HUDEP-2 (cell line): Measurements from ENCODE around the gene AS3MT.
"Not testable (repeated sequence)": the region's sequence is repeated elsewhere in the genome, so short reads cannot be mapped to it uniquely, and the experiment has no call there.

Experiments used
- DNase-seq, 76 experiments: peaks; one replicate each; lab custom pipeline; 2025; ENCODE audit not compliant: unreplicated experiment in 76 of 76; lab: John Stamatoyannopoulos, UW

Gene AS3MT

GRCh38 chr10:102917962-102918816 lies 48.9 kb downstream of the AS3MT start, which contains the start of gene CNNM2:
Gene CNNM2 (plus strand): TSS chr10:102918294. CDS start chr10:102918481, 187 bp downstream.
- peak in 75 of 76 experiments; percentile 91 to 100 (median 99) for DNase-seq

GRCh38 chr10:102918817-102919245 lies 49.6 kb downstream of the AS3MT start:
- DNase-seq, result peak in 18 of 76 experiments; percentile 3 to 55 (median 34)

- DNase-seq, result peak in 2 of 76 experiments; percentile 22 to 23
Measured at GRCh38 chr10:102919246-102919959, 50.1 kb downstream of the AS3MT start.

GRCh38 chr10:102919992-102920739 lies 50.9 kb downstream of the AS3MT start:
- DNase-seq, result peak in 1 of 76 experiments; percentile 14

- DNase-seq, result no peak
Measured at GRCh38 chr10:102923601-102924000, 54.3 kb downstream of the AS3MT start.

- no peak for DNase-seq
Measured at GRCh38 chr10:102926842-102927241, 57.6 kb downstream of the AS3MT start.

GRCh38 chr10:102927311-102928010 lies 58.2 kb downstream of the AS3MT start:
- DNase-seq, result peak in 37 of 76 experiments; percentile 5 to 72 (median 35)

GRCh38 chr10:102928442-102928841 lies 59.2 kb downstream of the AS3MT start:
- not testable (repeated sequence) for DNase-seq

- no peak for DNase-seq
Measured at GRCh38 chr10:102930720-102931119, 61.5 kb downstream of the AS3MT start.

- DNase-seq, result no peak
Measured at GRCh38 chr10:102931643-102932042, 62.4 kb downstream of the AS3MT start.

- no peak for DNase-seq
Measured at GRCh38 chr10:102935505-102935904, 66.2 kb downstream of the AS3MT start.

GRCh38 chr10:102935939-102936605 lies 66.8 kb downstream of the AS3MT start:
- peak in 8 of 76 experiments; percentile 8 to 34 (median 16) for DNase-seq

GRCh38 chr10:102941401-102941800 lies 72.1 kb downstream of the AS3MT start:
- DNase-seq, result no peak

GRCh38 chr10:102945449-102945848 lies 76.2 kb downstream of the AS3MT start:
- DNase-seq, result no peak

GRCh38 chr10:102945962-102946361 lies 76.7 kb downstream of the AS3MT start:
- DNase-seq, result no peak

GRCh38 chr10:102946992-102947391 lies 77.7 kb downstream of the AS3MT start:
- DNase-seq, result no peak

- peak in 53 of 76 experiments; percentile 8 to 85 (median 50) for DNase-seq
Measured at GRCh38 chr10:102948176-102948575, 78.9 kb downstream of the AS3MT start.

- DNase-seq, result peak in 21 of 76 experiments; percentile 6 to 65 (median 33)
Measured at GRCh38 chr10:102948786-102949185, 79.5 kb downstream of the AS3MT start.

- DNase-seq, result no peak
Measured at GRCh38 chr10:102949916-102950315, 80.6 kb downstream of the AS3MT start.

GRCh38 chr10:102951316-102951715 lies 82.0 kb downstream of the AS3MT start:
- DNase-seq, result no peak
